HG02852 (cell line): ENCODE measurements around the gene CLPTM1L.
"Not testable (repeated sequence)": the region's sequence is repeated elsewhere in the genome, so short reads cannot be mapped to it uniquely, and the experiment has no call there.

Experiments used
- ATAC-seq: cut with Tn5 transposase; IDR thresholded peaks from one replicate; pipeline ENCODE4 v1.9.1; 2021; ENCODE audit warnings: mild to moderate bottlenecking, moderate library complexity; ENCODE audit not compliant: unreplicated experiment

CLPTM1L gene

GRCh38 chr5:1342268-1342667 is 2.6 kb downstream of the CLPTM1L start:
- ATAC-seq, result no peak

DNA sequence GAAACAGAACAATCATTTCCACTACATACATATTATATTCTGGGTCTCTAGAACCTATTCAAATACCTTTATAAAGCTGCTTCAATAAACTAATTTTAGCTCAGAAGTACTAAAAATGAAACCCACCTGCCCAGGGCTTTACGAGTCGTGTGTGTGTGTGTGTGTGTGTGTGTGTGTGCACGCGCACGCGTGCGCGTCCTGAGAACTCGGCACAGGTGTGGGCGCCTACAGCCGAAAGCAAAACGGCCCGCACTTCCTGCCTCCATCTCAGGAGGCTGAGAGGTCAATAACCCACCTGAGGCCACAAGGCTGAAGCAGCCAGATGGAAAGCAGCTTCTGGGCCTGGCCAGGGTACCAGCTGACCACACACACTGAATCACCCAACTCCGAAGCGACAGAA is 3.0 kb downstream of the CLPTM1L start:
- no peak for ATAC-seq

DNA sequence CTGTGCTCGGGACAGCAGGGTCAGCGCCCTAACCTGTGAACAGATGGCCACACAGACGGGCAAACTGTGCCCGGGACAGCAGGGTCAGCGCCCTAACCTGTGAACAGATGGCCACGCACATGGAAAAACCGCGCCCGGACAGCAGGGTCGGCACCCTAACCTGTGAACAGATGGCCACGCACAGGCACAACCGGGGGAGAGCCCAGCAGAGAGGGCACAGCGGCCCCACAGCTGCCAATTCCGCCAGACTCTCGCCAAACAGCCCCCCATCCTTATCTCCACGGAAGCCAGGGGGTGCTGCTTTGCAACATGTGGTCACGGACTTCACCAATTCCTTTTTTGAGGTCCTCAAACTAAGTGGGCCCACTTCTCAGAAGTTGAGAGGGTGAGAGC is 5.1 kb downstream of the CLPTM1L start:
- not testable (repeated sequence) for ATAC-seq

DNA sequence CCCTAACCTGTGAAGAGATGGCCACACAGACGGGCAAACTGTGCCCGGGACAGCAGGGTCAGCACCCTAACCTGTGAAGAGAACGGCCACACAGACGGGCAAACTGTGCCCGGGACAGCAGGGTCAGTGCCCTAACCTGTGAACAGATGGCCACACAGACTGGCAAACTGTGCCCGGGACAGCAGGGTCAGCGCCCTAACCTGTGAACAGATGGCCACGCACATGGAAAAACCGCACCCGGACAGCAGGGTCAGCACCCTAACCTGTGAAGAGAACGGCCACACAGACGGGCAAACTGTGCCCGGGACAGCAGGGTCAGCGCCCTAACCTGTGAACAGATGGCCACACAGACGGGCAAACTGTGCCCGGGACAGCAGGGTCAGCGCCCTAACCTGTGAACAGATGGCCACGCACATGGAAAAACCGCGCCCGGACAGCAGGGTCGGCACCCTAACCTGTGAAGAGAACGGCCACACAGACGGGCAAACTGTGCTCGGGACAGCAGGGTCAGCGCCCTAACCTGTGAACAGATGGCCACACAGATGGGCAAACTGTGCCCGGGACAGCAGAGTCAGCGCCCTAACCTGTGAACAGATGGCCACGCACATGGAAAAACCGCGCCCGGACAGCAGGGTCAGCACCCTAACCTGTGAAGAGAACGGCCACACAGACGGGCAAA is 5.6 kb downstream of the CLPTM1L start:
- ATAC-seq, result not testable (repeated sequence)

- no peak for ATAC-seq
Measured at GRCh38 chr5:1338506-1339070, 6.3 kb downstream of the CLPTM1L start.

DNA sequence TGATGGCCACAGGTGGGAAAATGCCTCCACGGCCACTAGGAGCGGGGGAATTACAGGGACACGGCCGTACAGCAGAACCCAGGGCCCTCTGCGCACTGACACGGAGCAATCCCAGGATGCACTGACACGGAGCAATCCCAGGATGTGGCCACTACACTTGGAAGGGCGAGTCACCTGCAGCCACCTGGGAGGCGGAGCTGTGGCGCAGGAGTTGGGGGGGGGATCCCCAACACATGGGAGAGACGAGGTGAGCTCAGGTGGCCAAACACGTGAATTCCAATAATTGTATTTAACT is 6.8 kb downstream of the CLPTM1L start:
- no peak for ATAC-seq

DNA sequence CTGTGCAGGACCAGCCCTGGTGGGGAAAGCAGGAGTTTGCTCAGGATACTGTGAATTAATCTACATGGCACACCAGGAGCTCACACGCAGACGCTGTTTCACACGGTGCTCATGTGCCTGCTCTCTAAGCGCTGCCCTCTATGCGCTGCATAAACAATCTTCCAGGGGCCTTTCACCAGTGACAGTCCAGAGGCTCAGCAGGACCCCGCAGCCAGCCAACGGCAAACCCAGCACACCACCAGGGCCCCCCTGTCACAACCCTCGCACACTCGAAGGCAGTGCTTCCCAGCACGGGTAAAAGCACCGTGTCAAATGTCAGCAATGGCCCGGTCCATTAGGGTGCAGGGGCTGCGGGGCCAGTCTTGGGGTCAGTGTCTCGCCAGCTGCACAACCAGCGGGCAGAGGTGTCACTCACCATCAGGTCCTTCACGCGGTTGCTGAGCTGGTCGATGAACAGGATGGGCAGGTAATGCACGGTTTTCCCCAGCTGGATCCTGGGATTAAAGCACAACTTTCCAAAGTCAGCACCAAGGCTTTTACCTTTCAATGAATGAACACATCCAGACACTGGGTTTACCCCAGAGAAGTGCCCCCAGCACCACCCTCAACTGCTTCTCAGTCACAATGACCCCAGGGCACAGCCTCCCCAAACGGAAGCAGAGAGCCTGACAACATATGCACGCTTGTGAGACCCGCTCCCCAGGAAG is 7.3 kb downstream of the CLPTM1L start:
- no peak for ATAC-seq

DNA sequence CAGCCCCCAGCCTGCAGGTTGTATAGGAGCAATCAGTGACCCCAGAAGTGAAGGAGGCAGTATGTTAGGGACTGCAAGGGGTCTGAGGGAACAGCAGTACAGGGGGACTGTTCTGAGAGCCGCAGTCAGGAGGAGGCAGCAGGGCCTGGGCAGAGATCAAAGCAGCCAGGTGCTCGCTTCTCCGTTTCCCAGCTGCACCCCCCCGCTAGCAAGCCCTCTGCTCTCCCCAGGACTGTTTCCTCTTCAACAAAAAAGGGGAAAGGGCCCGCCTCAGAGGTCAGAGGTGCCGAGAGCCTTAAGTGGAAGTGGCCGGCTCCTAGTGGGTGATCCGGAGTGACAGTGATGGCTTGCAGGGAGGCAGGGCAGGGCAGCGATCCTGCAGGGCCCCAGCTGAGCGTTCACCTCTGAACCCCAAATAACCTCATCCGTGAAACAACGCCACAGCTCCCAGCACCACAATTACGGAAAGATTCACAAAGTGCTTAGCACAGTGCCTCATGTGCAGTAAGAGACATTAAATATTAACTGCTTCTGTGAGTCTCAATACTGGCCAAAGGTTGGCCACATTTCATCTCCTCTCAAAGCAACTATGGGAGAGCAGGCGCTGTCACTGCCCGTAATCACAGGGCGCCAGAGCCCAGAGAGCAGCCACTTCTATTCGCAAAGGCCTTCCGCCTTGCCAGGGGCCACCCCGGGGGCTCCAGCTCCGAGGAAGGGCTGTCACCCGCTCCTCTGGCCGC is 8.0 kb downstream of the CLPTM1L start:
- ATAC-seq, result no peak

GRCh38 chr5:1336106-1336561 is 8.8 kb downstream of the CLPTM1L start:
- ATAC-seq, result no peak

DNA sequence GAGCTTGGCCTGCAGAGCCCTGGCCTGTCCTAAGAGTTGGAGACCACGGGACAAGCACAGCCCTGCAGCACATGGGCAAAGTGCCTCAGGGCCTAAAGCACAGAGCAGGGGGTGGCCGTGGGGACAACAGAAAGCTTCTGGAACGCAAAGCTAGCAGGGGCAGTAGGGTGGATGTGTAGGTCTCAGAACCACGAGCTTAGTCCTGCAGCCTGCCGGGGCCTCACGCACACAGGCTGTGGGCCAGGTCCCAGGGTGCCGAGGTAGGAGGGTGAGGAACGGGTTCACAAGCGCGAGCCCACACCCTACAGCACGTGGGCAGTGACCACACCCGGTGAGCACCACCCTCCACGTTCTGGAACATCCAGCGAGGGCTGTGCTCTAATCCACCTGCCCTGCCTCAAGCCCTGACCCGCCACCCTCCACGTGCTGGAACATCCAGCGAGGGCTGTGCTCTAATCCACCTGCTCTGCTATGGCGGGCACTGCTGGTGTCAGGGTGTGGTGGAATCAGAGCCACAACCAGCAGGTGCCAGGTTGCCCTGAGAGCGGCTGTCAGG is 9.3 kb downstream of the CLPTM1L start:
- ATAC-seq, result no peak

DNA sequence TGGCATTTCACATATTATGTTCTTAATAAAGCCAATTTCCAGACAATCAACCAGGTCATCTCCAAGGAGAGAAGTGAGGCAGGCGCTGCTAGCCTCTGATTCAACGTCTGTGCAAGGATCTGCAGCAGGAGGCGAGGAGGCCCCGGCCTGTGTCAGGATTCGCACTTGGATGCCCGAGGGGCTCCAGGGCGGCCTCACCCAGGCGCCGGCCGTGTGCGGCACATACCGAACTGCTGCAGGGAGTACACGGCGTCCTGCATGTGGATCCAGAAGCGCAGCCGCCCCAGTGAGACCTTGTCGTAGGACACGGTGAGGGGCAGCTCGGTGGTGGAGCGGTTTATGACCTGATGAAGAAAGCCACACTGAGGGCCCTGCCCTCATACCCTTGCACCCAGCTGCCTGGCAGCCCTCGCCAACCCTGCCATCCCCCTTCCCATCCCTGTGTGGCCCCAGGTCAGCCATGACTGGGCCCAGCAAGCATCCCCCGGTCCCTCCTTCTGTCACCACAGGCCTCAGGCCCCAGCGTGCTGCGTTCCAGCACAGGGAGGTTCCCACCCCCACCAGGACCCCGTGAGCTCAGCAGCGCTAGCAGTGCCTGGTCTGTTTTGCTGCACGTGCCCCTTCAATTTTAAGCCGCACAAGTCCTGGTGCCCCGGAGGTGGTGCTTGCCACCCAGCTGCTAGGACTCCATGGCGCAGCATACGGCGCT is 9.9 kb downstream of the CLPTM1L start:
- no peak for ATAC-seq

DNA sequence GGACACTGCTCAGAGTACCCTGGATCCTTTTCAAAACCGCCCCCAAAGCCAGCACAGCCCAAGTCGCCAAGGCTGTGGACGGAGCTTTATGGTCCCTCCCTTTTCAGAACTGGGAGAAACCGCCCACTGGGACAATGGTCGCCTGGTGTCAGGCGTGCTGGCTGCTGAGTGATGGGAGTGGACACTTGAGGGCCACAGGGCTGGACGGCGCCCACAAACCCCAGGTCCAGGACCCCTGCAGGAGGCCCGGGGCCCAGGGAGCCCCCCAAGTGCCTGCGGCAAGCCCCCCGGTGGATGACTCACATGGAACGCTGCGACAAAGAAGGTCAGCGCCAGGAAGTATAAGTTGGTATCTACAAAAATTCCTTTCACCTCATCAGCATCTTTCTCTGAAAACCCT is 10.9 kb downstream of the CLPTM1L start:
- ATAC-seq, result no peak

DNA sequence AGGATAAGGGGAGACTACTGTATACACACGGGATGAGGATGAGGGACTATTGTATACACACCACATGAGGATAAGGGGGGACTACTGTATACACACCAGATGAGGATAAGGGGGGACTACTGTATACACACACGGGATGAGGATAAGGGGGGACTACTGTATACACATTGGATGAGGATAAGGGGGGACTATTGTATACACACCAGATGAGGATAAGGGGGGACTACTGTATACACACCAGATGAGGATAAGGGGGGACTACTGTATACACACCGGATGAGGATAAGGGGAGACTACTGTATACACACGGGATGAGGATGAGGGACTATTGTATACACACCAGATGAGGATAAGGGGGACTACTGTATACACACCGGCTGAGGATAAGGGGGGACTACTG is 11.6 kb downstream of the CLPTM1L start:
- not testable (repeated sequence) for ATAC-seq

DNA sequence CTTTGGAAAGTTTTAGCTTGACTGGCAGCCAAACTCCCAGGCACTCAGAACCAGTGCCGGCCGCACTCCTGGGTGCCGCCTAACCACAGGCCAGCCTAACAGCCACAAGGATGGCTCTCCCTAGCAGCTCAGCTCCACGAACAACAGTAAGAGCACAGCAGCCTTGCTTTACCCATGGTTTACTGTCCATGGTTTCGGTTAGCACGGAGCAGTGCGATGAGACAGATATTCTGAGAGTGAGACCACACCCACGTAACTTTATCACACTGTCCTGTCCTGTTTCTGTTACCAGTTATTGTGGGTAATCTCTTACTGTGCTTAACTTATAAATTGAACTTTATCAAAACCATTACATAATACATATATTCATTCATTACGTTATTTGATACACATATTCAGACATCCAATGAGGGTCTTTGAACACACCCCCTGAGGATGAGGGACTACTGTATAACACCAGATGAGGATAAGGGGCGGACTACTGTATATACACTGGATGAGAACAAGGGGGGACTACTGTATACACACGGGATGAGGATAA is 12.4 kb downstream of the CLPTM1L start:
- no peak for ATAC-seq

DNA sequence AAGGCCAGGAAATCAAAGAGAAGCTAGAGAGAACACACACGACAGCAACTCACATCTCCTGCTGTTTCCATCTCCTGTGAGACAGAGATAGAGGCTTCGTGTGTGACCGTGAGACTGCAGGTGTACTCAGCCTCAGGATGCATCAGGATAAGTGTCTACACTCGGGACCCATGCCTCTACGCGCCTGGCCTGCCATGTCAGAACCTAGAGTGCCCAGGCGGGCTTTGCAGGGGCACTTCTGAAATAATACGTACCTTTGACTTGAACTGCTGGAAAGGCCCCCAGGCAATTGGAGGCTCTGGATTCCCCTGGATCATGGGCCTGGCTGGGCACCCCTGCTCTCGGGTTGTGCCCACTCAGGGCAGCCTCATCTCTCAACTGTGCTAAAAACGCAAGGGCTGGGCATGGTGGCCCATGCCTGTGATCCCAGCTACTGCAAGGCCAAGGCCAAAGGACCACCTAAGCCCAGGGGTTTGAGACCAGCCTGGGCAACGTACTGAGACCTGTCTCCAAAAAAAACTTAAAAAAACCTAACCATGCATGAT is 13.0 kb downstream of the CLPTM1L start:
- ATAC-seq, result no peak

GRCh38 chr5:1330847-1331831 is 13.8 kb downstream of the CLPTM1L start:
- no peak for ATAC-seq

GRCh38 chr5:1330146-1330846 is 14.6 kb downstream of the CLPTM1L start:
- no peak for ATAC-seq

- ATAC-seq, result no peak
Measured at GRCh38 chr5:1329111-1329579, 15.8 kb downstream of the CLPTM1L start.
